ENCODE data around the gene CASKIN2.

The CASKIN2 gene

GRCh38 chr17:75515496-75516254 lies at the start of gene CASKIN2:
Gene CASKIN2, minus strand, starts transcription at chr17:75515537. Its CDS starts 1,733 bp downstream, at chr17:75513804.
- peak; percentile 87 for DNase-seq

- no peak for DNase-seq
These were observed 49.7 kb upstream of the CASKIN2 start for GRCh38 chr17:75565066-75565465.

- DNase-seq = no peak
These were observed 48.9 kb upstream of the CASKIN2 start for GRCh38 chr17:75564195-75564594.

- no peak for DNase-seq
These were observed 47.9 kb upstream of the CASKIN2 start for GRCh38 chr17:75563063-75563758.

GRCh38 chr17:75561927-75562603 lies 46.7 kb upstream of the CASKIN2 start:
- no peak for DNase-seq

- DNase-seq = no peak
These were observed 44.7 kb upstream of the CASKIN2 start for GRCh38 chr17:75559958-75560533.

GRCh38 chr17:75558666-75559530 lies 43.6 kb upstream of the CASKIN2 start:
- no peak for DNase-seq

GRCh38 chr17:75557852-75558665 lies 42.7 kb upstream of the CASKIN2 start:
- no peak for DNase-seq

- DNase-seq = peak; percentile 23
These were observed 41.9 kb upstream of the CASKIN2 start for GRCh38 chr17:75557075-75557851.

GRCh38 chr17:75555679-75556153 lies 40.4 kb upstream of the CASKIN2 start:
- no peak for DNase-seq

- DNase-seq = no peak
These were observed 38.2 kb upstream of the CASKIN2 start for GRCh38 chr17:75553295-75554110.

- no peak for DNase-seq
These were observed 37.3 kb upstream of the CASKIN2 start for GRCh38 chr17:75552425-75553294.

- no peak for DNase-seq
These were observed 35.9 kb upstream of the CASKIN2 start for GRCh38 chr17:75551266-75551665.

GRCh38 chr17:75550139-75550465 lies 34.8 kb upstream of the CASKIN2 start:
- DNase-seq = no peak

GRCh38 chr17:75549246-75550138 lies 34.2 kb upstream of the CASKIN2 start:
- DNase-seq = peak; percentile 91

GRCh38 chr17:75548813-75549212 lies 33.5 kb upstream of the CASKIN2 start:
- no peak for DNase-seq

GRCh38 chr17:75547091-75547490 lies 31.8 kb upstream of the CASKIN2 start:
- DNase-seq = no peak

- no peak for DNase-seq
These were observed 30.8 kb upstream of the CASKIN2 start for GRCh38 chr17:75546181-75546580.

Measured in COR-L47 (cell line).